Measurements from ENCODE around the gene RBM45.

DNA sequence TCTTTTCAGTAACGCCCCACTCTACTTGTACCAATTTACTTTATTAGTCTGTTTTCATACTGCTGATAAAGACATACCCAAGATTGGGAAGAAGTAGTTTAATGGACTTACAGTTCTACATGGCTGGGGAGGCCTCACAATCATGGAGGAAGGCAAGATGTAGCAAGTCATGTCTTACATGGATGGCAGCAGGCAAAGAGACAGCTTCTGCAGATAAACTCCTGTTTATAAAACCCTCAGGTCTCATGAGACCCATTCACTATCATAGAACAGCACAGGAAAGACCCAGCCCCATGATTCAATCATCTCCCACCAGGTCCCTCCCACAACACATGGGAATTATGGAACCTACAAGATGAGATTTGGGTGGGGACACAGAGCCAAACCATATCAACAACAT, 43.3 kb downstream of the RBM45 start:
- TF ChIP-seq FOXP2 (optimal IDR thresholded peaks at IDR 0.05; ENCODE audit: borderline replicate concordance, extremely low read depth, extremely low read length, insufficient read depth) (no peak), TAF1 (IDR thresholded peaks at IDR 0.05; ENCODE audit: borderline replicate concordance, insufficient read depth, low read length) (no peak), SIN3A (IDR thresholded peaks at IDR 0.05; ENCODE audit: borderline replicate concordance, insufficient read depth, low read length) (no peak)

Data from PFSK-1 (cell line).